Germinal center (tissue), 1 donor: ENCODE data around the gene CNFN.
"Not testable (repeated sequence)": the region's sequence is repeated elsewhere in the genome, so short reads cannot be mapped to it uniquely, and the experiment has no call there.

Experiments
- DNase-seq: peaks from one replicate; pipeline ENCODE4 v3.0.0; 2012; ENCODE audit warnings: mixed read lengths, low spot score

Gene CNFN

GRCh38 chr19:42351079-42351735 is 38.9 kb downstream of the CNFN start:
- DNase-seq, result no peak

DNA sequence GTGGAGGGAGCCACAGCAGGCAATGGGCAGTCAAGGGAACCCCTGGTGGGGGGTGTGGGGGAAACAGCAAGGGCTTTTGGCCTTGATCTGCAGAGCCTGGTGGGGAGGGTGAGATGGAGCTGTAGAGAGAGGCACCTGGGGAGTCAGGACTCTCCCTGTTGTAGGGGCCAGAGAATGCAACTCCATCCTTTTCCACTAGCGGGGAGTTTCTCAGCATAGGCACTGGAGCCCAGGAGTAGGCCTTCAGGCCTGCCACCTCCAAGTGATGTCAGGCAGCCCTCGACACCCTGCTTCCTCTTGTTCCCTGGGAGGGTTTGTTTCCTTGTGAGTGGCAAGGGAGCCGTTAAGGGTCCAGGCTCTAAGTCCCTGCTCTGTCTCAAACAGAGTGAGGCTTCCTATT is 39.7 kb downstream of the CNFN start:
- no peak for DNase-seq

- no peak for DNase-seq
These were observed 40.6 kb downstream of the CNFN start for GRCh38 chr19:42349378-42350107.

- no peak for DNase-seq
These were observed 41.9 kb downstream of the CNFN start for GRCh38 chr19:42348211-42348610.

GRCh38 chr19:42345191-42345812 is 44.8 kb downstream of the CNFN start:
- DNase-seq, result no peak

DNA sequence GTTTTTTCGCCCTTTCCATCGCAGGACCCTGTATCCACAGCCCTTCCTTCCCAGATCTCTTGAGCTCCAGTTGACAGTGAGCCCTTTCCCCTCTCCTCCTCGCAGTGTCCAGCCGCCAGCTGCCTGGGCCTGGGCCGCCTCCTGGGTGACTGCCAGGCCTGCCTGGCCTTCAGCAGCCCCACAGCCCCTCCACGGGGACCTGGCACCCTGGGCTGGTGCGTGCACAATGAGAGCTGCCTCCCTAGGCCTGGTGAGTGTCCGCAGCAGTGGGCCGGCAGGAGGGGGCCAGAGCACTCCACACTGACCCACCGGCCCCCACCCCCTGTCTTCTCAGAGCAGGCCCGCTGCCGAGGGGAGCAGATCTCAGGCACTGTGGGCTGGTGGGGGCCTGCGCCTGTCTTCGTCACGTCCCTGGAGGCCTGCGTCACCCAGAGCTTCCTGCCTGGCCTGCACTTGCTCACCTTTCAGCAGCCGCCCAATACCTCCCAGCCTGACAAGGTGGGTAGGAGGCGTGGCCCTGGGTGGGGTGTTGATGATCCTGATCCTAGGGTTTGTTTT is 45.7 kb downstream of the CNFN start:
- DNase-seq, result no peak

DNA sequence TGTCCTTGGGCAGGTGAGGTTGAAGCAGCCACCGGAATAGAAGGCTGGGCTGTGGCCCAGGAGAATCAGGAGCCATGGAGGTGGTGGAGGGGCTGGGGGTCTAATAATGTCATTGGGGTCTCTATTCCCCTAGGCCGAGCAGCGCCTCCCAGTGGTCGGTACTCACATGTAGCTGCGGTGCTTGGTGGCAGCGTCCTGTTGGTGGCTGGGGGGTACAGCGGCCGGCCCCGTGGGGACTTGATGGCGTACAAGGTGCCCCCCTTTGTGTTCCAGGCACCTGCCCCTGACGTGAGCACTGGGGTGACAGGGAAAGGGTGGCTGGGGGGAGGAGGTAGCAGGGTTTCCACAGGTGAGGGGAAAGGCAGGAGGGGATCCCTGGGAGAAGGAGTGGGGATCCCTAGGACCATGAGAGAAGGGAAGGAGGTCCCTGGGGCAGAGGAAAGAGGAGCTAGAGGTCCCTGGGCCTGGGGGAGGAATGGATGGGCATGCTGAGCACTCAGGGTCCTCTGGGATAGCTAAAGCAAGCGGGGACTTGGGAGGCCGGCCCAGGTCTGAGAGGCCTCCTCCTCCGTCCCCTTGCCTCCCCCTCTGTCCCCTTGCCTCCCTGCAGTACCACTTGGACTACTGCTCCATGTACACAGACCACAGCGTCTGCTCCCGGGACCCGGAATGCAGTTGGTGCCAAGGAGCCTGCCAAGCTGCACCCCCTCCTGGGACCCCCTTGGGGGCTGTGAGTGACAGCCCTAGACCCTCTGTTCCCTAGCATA is 46.6 kb downstream of the CNFN start:
- DNase-seq, result no peak

GRCh38 chr19:42339922-42340321 is 50.2 kb downstream of the CNFN start:
- not testable (repeated sequence) for DNase-seq

DNA sequence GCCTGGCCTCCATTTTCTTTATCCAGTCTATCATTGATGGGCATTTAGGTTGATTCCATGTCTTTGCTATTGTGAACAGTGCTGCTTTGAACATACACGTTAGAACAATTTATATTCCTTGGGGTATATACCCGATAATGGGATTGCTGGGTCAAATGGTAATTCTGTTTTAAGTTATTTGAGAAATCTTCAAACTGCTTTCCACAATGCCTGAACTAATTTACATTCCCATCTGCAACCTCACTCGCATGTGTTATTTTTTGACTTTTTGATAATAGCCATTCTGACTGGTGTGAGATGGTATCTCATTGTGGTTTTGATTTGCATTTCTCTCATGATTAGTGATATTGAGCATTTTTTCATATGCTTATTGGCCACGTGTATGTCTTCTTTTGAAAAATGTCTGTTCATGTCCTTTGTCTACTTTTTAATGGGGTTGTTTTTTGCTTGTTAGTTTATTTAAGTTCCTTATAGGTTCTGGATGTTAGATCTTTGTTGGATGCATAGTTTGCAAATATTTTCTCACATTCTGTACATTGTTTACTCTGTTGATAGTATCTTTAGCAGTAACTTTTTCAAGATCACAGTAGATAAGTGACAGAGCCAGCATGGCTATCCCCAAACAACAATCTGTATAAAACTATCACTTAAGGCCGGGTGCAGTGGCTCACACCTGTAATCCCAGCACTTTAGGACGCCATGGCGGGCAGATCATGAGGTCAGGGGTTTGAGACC is 50.8 kb downstream of the CNFN start:
- DNase-seq, result not testable (repeated sequence)
